ENCODE data around the gene KRT33A.

GRCh38 chr17:41345992-41346391 is 4.6 kb downstream of the KRT33A start:
- TF ChIP-seq POLR2AphosphoS5 (IDR thresholded peaks at IDR 0.05; ENCODE audit: low read depth, low read length) (no peak), TAF1 (IDR thresholded peaks at IDR 0.05; ENCODE audit: borderline replicate concordance, low read depth, low read length) (no peak)

Measured in GM12892 (cell line).